Transverse colon (tissue), 3 donors: ENCODE data around the gene UAP1L1.
"Not testable (repeated sequence)": the region's sequence is repeated elsewhere in the genome, so short reads cannot be mapped to it uniquely, and the experiment has no call there.

Experiments
- CTCF ChIP-seq, 5 experiments: fragments of 200-600 bp in 3 of 5; fragments of 450-650 bp in 2 of 5; sonication (generic) in 3 of 5; IDR thresholded peaks; 1 replicate in 2 of 5; 2 replicates in 3 of 5; pipeline ENCODE4 v1.5.1; 2016 to 2017; ENCODE audit warnings: antibody characterized with exemption in 5 of 5, inconsistent platforms in 3 of 5, mild to moderate bottlenecking in 2 of 5, moderate library complexity in 1 of 5
- EP300 ChIP-seq: sonication (generic); formaldehyde crosslinking; IDR thresholded peaks from one replicate; pipeline ENCODE4 v1.6.1; 2017; ENCODE audit warnings: antibody characterized with exemption, low read depth
- POLR2A ChIP-seq: fragments of 450-650 bp; IDR thresholded peaks from one replicate; pipeline ENCODE4 v1.6.1; 2016; ENCODE audit warnings: antibody characterized with exemption, mild to moderate bottlenecking, moderate library complexity

DNA sequence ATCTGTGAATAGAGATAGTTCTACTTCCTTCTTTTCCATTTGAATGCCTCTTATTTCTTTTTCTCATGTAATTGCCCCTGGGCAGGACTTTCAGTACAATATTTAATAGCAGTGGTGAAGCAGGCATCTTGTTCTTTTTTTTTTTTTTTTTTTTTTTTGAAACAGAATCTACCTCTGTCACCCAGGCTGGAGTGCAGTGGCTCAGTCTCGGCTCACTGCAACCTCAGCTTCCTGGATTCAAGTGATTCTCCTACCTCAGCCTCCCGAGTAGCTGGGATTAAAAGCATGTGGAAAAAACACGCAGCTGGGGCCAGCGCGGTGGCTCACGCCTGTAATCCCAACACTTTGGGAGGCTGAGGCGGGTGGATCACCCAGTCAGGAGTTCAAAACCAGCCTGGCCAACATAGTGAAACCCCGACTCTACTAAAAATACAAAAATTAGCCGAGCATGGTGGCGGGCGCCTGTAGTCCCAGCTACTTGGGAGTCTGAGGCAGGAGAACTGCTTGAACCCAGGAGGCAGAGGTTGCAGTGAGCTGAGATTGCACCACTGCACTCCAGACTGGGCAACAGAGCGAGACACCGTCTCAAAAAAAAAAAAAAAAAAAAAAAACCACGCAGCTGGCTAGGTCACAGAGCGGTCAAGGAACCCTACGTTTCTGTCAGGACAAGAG lies 45.6 kb downstream of the UAP1L1 start:
- not testable (repeated sequence) for TF ChIP-seq POLR2A; CTCF (IDR thresholded peaks at IDR 0.05); EP300
